ENCODE measurements around the gene GRIN2A. TPM values are rescaled to one million over a fixed set of nuclear protein-coding genes. Genes with fewer than 3 reads are reported as not detected.

GRIN2A gene
- total and polyA plus RNA-seq, 8 donors, result 0.06 to 9.8 (median 0.86) TPM

DNA sequence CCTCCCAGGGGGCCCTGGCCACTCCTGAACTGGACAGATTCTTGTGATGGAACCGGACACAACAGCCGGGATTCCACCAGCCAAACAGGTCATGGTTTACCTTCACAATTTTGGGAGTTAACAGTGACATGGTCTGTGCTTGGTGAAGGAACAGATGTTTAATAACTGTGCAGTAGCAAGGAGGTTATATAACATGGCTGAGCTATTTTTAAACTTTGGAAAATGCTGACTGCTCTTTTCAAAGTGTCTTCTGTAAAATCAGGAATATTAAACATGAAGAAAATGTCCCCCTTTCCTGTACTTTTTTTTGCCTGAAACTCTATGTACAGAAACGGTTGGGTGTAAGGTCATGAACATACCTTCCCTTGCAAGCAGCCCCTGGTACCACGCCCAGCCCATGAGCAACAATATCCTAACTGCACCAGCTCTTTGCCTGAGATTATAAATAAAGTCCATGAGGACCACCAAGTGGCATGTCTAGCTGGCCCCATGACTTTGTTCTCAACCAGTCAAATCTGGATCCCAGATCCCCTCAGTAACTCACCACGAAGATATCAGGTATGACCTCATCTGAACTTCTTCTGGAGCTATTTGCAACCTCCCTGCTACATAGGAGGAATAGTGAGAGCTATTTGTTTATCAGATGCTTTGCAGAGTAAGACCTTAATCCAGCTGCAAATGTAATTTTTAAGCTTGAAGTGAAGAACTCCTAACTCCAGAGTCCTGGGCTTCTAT, 249.1 kb downstream of the GRIN2A start:
- TF ChIP-seq EP300 (IDR thresholded peaks at IDR 0.05) (no peak), POLR2AphosphoS5 (IDR thresholded peaks at IDR 0.05) (no peak), POLR2A (IDR thresholded peaks at IDR 0.05) (no peak)
- TF ChIP-seq, protein P1, sequence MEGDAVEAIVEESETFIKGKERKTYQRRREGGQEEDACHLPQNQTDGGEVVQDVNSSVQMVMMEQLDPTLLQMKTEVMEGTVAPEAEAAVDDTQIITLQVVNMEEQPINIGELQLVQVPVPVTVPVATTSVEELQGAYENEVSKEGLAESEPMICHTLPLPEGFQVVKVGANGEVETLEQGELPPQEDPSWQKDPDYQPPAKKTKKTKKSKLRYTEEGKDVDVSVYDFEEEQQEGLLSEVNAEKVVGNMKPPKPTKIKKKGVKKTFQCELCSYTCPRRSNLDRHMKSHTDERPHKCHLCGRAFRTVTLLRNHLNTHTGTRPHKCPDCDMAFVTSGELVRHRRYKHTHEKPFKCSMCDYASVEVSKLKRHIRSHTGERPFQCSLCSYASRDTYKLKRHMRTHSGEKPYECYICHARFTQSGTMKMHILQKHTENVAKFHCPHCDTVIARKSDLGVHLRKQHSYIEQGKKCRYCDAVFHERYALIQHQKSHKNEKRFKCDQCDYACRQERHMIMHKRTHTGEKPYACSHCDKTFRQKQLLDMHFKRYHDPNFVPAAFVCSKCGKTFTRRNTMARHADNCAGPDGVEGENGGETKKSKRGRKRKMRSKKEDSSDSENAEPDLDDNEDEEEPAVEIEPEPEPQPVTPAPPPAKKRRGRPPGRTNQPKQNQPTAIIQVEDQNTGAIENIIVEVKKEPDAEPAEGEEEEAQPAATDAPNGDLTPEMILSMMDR (IDR thresholded peaks at IDR 0.05), result no peak

DNA sequence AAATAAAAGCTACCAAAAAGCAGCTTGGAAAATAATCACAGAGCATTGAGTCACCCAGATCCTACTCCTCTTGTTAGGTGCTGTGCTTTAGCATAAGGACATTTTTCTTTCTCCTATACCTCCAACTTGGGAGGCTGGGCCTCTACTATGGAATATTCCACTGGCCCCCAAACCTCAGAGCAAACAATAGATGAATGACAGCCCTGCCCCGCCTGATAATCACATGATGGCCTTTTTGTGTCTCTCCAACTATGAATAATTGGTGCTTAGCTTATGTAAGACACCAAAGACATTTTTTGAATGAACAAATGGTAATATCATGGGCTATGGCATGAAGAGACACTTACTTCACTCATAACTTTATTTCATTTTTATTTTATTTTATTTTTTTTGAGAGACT, 250.2 kb downstream of the GRIN2A start:
- intact Hi-C loops (cut with DNase I; ENCODE audit: low total_unique reads), result no loop called here
- H3K27me3 ChIP-seq, result no peaks in the 10 kb centered on the region
- 46 to 85% (median 79%) methylated on average over 1 of the region's 1 CpG for whole genome bisulfite sequencing, 5 donors
- TF ChIP-seq POLR2AphosphoS5 (IDR thresholded peaks at IDR 0.05), result no peak
- TF ChIP-seq, protein P1 (IDR thresholded peaks at IDR 0.05), result no peak
- TF ChIP-seq EP300 (IDR thresholded peaks at IDR 0.05), result no peak
- no peak for TF ChIP-seq POLR2A (IDR thresholded peaks at IDR 0.05)
- H3K27ac ChIP-seq, result no peak overlapping the region
- H3K4me3 ChIP-seq, result no peak overlapping the region
- H3K4me1 ChIP-seq, result peaks cover 0 to 12% (median 5%) of the 10 kb centered on the region in 4 donors
- DNase-seq, result no peak
- H3K36me3 ChIP-seq, result no peaks in the 10 kb centered on the region
- no peaks in the 10 kb centered on the region for H3K9me3 ChIP-seq

More for the DNA sequence above, 249.1 kb downstream of the GRIN2A start:
- Histone ChIP-seq H3K36me3 (no peaks in the 10 kb centered on the region), H3K4me3 (no peak overlapping the region), H3K27ac (no peak overlapping the region), H3K9me3 (no peaks in the 10 kb centered on the region), H3K4me1 (peaks cover 0 to 12% (median 5%) of the 10 kb centered on the region in 4 donors), H3K27me3 (no peaks in the 10 kb centered on the region)
- intact Hi-C loops (cut with DNase I; ENCODE audit: low total_unique reads), result no loop called here
- WGBS, 5 donors, result 60 to 73% (median 66%) methylated on average over 5 of the region's 5 CpGs
- DNase-seq, result no peak

DNA sequence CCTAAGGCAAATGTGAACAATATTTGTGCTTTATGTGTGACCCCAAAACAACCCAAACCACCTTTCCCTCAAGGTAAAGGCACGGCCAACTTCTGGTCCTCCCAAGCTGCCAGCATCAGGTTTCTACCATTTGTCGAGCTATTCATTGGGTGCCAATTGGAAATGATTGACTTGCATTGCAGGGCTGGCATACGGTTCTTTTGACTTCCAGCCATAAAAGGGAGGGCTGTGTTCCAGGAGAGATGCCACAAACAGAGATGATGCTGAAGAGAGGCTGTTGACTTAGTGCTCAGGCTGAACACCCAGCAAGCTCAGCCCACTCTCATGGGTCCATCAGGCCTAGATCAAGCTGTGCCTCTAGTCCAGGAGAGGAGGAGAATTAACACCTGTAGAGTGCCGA, 252.4 kb downstream of the GRIN2A start:
- Histone ChIP-seq H3K36me3 (no peaks in the 10 kb centered on the region), H3K4me1 (peaks cover 0 to 12% (median 5%) of the 10 kb centered on the region in 4 donors), H3K9me3 (no peaks in the 10 kb centered on the region), H3K27me3 (no peaks in the 10 kb centered on the region), H3K27ac (no peak overlapping the region), H3K4me3 (no peak overlapping the region)
- no peak for TF ChIP-seq POLR2AphosphoS5 (IDR thresholded peaks at IDR 0.05)
- TF ChIP-seq EP300 (IDR thresholded peaks at IDR 0.05), result no peak
- TF ChIP-seq, protein P1 (IDR thresholded peaks at IDR 0.05), result no peak
- no peak for TF ChIP-seq POLR2A (IDR thresholded peaks at IDR 0.05)
- intact Hi-C loops (cut with DNase I; ENCODE audit: low total_unique reads), result no loop called here
- DNase-seq, result no peak
- WGBS, 5 donors, result 69 to 80% (median 75%) methylated on average over 4 of the region's 4 CpGs

DNA sequence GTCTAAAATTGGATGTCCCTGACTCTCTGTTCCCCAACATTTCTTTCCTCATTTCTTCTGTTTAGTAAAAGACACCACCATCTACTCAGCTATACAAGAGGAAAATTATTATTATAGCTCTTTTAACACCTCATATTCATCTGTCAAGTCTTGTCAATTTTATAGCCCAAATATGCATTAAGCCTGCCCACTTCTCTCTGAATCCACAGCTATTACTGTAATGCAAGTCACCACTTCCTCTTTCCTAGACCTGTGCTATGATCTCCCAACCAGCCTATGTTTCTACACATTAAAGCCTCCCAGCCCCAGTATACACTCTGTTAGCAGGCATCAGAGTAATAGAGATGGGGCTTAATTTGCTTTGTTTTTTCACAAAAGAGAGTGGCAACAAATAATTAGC, 252.9 kb downstream of the GRIN2A start:
- TF ChIP-seq, protein P1 (IDR thresholded peaks at IDR 0.05), result no peak
- TF ChIP-seq EP300 (IDR thresholded peaks at IDR 0.05) (no peak), POLR2AphosphoS5 (IDR thresholded peaks at IDR 0.05) (no peak), POLR2A (IDR thresholded peaks at IDR 0.05) (no peak)
- Histone ChIP-seq H3K9me3 (no peaks in the 10 kb centered on the region), H3K36me3 (no peaks in the 10 kb centered on the region), H3K27ac (no peak overlapping the region), H3K27me3 (no peaks in the 10 kb centered on the region), H3K4me3 (no peak overlapping the region), H3K4me1 (peaks cover 0 to 12% (median 5%) of the 10 kb centered on the region in 4 donors)
- no peak for DNase-seq
- intact Hi-C loops (cut with DNase I; ENCODE audit: low total_unique reads), result no loop called here
